Osteocyte (in vitro differentiated cells): ENCODE measurements around the gene CCSER2. TPM values are rescaled to one million over a fixed set of nuclear protein-coding genes. Genes with fewer than 3 reads are reported as not detected.
"Not testable (repeated sequence)": the region's sequence is repeated elsewhere in the genome, so short reads cannot be mapped to it uniquely, and the experiment has no call there.

ENCODE experiments used
- DNase-seq: peaks from one replicate; pipeline ENCODE4 v3.0.0; 2021; ENCODE audit warnings: mixed read lengths; ENCODE audit not compliant: unreplicated experiment; ENCODE audit errors: extremely low spot score
- H3K27ac Mint-ChIP-seq: one replicate; pipeline ENCODE4 v1.8.0; 2021; ENCODE audit warnings: mild to moderate bottlenecking, mixed read lengths; ENCODE audit not compliant: unreplicated experiment
- H3K27me3 Mint-ChIP-seq: one replicate; pipeline ENCODE4 v1.8.0; 2021; ENCODE audit warnings: mixed read lengths; ENCODE audit not compliant: unreplicated experiment
- H3K36me3 Mint-ChIP-seq: one replicate; pipeline ENCODE4 v1.8.0; 2021; ENCODE audit warnings: mixed read lengths; ENCODE audit not compliant: unreplicated experiment
- H3K4me1 Mint-ChIP-seq: one replicate; pipeline ENCODE4 v1.8.0; 2021; ENCODE audit warnings: mixed read lengths; ENCODE audit not compliant: unreplicated experiment
- H3K4me3 Mint-ChIP-seq: one replicate; pipeline ENCODE4 v1.8.0; 2021; ENCODE audit warnings: mild to moderate bottlenecking, moderate library complexity, mixed read lengths; ENCODE audit not compliant: unreplicated experiment
- H3K9me3 Mint-ChIP-seq: one replicate; pipeline ENCODE4 v1.8.0; 2021; ENCODE audit warnings: mixed read lengths; ENCODE audit not compliant: unreplicated experiment
- total RNA-seq: library from RNA; stranded (reverse); gene quantifications from 2 replicates; pipeline ENCODE4 v1.2.1, GENCODE V29; 2021
- TF ChIP-seq, protein P1 (sequence below): fragments of 200-600 bp; sonication (generic); IDR thresholded peaks from 2 replicates; pipeline ENCODE4 v1.5.0; 2021; ENCODE audit warnings: antibody characterized with exemption, mild to moderate bottlenecking, moderate library complexity

CCSER2 gene
- total RNA-seq, 1 donor from 2014 or later: 70.3 TPM

DNA sequence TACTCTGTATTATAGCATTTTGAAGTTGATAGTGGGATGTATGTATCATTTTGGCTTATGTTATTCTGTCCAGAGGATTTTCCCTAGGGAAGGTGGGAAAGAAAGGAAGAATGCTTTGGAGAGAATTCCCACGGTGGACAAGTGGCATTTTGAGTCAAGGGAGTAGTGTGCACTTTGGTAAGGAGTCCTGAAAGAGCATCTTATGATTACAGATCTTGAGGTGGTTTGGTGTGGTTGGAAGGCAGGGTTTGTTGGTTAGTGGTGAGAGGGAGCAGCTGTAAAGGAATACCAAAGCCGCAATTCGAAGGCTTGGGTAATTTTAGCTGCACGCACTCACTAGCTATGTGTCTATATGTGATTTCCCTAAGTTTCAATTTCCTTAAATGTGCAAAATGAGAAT lies 16.1 kb downstream of the CCSER2 start:
- H3K4me1 Mint-ChIP-seq: peaks cover 33% of the 10 kb centered on the region

DNA sequence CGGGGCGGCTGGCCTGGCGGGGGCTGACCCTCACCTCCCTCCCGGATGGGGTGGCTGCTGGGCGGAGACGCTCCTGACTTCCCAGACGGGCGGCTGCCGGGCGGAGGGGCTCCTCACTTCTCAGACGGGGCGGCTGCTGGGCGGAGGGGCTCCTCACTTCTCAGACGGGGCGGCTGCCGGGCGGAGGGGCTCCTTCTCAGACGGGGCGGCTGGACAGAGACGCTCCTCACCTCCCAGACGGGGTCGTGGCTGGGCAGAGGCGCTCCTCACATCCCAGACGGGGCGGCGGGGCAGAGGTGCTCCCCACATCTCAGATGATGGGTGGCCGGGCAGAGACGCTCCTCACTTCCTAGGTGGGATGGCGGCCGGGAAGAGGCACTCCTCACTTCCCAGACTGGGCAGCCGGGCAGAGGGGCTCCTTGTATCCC lies 19.2 kb downstream of the CCSER2 start:
- Mint-ChIP-seq H3K4me1 (peaks cover 34% of the 10 kb centered on the region), H3K27ac (peak overlapping the region; percentile 48)
- H3K36me3 Mint-ChIP-seq, H3K9me3 Mint-ChIP-seq, H3K4me3 Mint-ChIP-seq, DNase-seq, H3K27me3 Mint-ChIP-seq: not testable (repeated sequence)

More for the DNA sequence above, 16.1 kb downstream of the CCSER2 start:
- no peaks in the 10 kb centered on the region for H3K27me3 Mint-ChIP-seq
- H3K9me3 Mint-ChIP-seq: no peaks in the 10 kb centered on the region
- TF ChIP-seq, protein P1, sequence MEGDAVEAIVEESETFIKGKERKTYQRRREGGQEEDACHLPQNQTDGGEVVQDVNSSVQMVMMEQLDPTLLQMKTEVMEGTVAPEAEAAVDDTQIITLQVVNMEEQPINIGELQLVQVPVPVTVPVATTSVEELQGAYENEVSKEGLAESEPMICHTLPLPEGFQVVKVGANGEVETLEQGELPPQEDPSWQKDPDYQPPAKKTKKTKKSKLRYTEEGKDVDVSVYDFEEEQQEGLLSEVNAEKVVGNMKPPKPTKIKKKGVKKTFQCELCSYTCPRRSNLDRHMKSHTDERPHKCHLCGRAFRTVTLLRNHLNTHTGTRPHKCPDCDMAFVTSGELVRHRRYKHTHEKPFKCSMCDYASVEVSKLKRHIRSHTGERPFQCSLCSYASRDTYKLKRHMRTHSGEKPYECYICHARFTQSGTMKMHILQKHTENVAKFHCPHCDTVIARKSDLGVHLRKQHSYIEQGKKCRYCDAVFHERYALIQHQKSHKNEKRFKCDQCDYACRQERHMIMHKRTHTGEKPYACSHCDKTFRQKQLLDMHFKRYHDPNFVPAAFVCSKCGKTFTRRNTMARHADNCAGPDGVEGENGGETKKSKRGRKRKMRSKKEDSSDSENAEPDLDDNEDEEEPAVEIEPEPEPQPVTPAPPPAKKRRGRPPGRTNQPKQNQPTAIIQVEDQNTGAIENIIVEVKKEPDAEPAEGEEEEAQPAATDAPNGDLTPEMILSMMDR: no peak
- H3K36me3 Mint-ChIP-seq: peaks cover 4% of the 10 kb centered on the region
- H3K4me3 Mint-ChIP-seq: no peak overlapping the region
- peak overlapping the region; percentile 55 for H3K27ac Mint-ChIP-seq
- no peak for DNase-seq

DNA sequence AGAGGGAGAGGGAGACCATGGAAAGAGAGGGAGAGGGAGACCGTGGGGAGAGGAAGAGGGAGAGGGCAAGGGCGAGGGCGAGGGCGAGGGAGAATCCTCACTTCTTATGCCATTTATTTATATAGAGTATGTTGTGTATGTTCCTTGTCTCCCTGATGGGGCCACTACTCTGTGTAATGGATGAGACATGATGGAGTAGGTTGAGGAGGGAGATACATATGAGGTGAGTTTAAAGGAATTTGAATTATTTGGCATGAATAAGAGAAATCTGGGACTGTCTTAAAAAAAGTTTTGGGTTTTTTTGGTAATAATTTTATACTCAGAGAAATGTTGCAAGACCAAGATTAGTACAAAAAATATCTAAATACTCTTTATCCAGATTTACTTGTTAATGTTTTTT lies 20.1 kb downstream of the CCSER2 start:
- no peak for DNase-seq
- Mint-ChIP-seq H3K4me3 (no peak overlapping the region), H3K9me3 (no peaks in the 10 kb centered on the region), H3K4me1 (peaks cover 32% of the 10 kb centered on the region), H3K27me3 (no peaks in the 10 kb centered on the region), H3K27ac (peak overlapping the region; percentile 48), H3K36me3 (no peaks in the 10 kb centered on the region)
- TF ChIP-seq, protein P1: no peak

DNA sequence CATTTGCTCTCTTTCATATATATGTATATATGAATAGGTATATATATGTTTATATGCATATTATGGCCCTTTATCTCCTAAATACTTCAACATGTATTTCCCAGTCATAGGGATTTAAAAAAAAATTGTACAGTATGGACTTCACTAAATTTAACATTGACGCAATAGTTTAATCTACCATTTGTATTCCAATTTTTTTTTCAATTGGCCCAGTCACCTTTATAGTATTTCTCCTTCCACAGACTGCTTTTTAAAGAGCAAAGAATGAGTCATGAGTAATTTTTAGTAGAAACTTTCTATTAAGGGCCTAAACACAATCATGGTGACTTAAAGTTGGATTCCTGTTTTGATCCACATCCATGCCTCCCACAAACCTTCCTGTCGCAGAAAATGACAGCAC lies 20.5 kb downstream of the CCSER2 start:
- H3K27me3 Mint-ChIP-seq: no peaks in the 10 kb centered on the region
- H3K9me3 Mint-ChIP-seq: no peaks in the 10 kb centered on the region
- no peak for DNase-seq
- TF ChIP-seq, protein P1: no peak
- H3K4me3 Mint-ChIP-seq: no peak overlapping the region
- H3K27ac Mint-ChIP-seq: peak overlapping the region; percentile 74
- no peaks in the 10 kb centered on the region for H3K36me3 Mint-ChIP-seq
- peaks cover 31% of the 10 kb centered on the region for H3K4me1 Mint-ChIP-seq

DNA sequence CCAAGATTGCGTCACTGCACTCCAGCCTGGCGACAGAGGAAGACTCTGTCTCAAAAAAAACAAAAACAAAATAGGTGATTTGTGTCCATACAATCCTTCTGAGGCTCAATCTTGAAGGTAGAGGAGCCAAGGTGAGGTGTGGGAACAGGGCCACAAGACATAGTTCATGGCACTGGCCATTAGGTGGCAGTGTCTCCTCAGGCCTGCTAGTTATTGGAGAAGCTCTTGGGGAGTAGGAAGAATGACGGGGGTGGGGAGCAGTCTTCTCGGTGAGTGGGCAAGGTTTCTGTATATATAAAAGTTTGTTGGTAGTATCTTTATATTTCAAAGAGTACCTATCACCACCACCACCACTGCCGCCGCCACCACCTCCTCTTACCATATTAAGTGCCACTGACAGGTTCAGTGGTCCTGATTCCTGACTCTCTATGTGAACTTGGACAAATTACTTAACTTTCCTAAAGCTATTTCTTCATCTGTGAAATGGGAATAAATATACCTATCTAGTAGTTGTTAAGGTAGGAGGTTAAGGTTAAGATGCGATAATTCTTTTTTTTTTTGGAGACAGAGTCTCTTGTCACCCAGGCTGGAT lies 24.0 kb downstream of the CCSER2 start:
- no peak for DNase-seq
- no peak overlapping the region for H3K27ac Mint-ChIP-seq
- no peak overlapping the region for H3K4me3 Mint-ChIP-seq
- H3K27me3 Mint-ChIP-seq: no peaks in the 10 kb centered on the region
- H3K36me3 Mint-ChIP-seq: no peaks in the 10 kb centered on the region
- H3K9me3 Mint-ChIP-seq: no peaks in the 10 kb centered on the region
- H3K4me1 Mint-ChIP-seq: peaks cover 17% of the 10 kb centered on the region
- TF ChIP-seq, protein P1: peak; percentile 73
